ENCODE data around the gene DNASE1L3.

DNA sequence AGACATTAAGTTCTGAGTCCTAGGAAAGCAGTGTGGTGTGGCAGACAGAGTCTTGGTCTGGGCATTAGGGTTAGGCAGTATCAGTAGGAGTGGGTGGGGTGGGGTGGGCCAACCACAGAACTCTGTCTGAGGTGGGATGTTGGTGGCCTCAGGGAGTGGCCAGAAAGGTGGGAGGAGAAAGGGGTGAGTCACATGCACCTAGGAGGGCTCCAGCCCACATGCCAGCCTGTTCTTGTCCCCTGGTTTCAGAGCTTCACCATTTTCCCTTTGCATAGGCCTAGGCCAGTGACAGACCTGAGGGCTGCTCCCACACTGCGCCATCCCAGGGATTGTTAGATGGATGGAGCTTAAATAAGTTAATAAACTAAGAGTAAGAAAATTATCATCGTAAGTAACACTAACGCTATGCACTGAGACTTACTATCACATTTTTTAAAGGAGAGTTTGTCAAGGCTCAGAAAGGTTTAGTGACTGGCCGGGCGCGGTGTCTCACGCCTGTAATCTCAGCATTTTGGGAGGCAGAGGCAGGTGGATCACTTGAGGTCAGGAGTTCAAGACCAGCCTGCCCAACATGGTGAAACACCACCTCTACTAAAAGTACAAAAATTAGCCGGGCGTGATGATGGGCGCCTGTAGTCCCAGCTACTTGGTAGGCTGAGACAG, 33.8 kb downstream of the DNASE1L3 start:
- TF ChIP-seq POLR2A (IDR thresholded peaks at IDR 0.05): no peak
- TF ChIP-seq, protein P1, sequence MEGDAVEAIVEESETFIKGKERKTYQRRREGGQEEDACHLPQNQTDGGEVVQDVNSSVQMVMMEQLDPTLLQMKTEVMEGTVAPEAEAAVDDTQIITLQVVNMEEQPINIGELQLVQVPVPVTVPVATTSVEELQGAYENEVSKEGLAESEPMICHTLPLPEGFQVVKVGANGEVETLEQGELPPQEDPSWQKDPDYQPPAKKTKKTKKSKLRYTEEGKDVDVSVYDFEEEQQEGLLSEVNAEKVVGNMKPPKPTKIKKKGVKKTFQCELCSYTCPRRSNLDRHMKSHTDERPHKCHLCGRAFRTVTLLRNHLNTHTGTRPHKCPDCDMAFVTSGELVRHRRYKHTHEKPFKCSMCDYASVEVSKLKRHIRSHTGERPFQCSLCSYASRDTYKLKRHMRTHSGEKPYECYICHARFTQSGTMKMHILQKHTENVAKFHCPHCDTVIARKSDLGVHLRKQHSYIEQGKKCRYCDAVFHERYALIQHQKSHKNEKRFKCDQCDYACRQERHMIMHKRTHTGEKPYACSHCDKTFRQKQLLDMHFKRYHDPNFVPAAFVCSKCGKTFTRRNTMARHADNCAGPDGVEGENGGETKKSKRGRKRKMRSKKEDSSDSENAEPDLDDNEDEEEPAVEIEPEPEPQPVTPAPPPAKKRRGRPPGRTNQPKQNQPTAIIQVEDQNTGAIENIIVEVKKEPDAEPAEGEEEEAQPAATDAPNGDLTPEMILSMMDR (IDR thresholded peaks at IDR 0.05 in 8 of 11, conservative IDR thresholded peaks at IDR 0.05 in 3 of 11): no peak

Measured in spleen (tissue), 7 donors.